Measurements from ENCODE around the gene ITPRID2.
A peak's percentile ranks its signal among the peaks of the same experiment; 100 is the strongest.

Gene ITPRID2

GRCh38 chr2:181882246-181883020 is 9.1 kb upstream of the ITPRID2 start:
- no peak for DNase-seq

- DNase-seq = no peak
Observed at GRCh38 chr2:181884601-181885000, 6.9 kb upstream of the ITPRID2 start.

- no peak for DNase-seq
Observed at GRCh38 chr2:181885096-181885495, 6.4 kb upstream of the ITPRID2 start.

GRCh38 chr2:181886192-181886591 is 5.3 kb upstream of the ITPRID2 start:
- DNase-seq = no peak

- no peak for DNase-seq
Observed at GRCh38 chr2:181887045-181887444, 4.5 kb upstream of the ITPRID2 start.

- no peak for DNase-seq
Observed at GRCh38 chr2:181889776-181890175, 1.8 kb upstream of the ITPRID2 start.

GRCh38 chr2:181890271-181890670 is 1.3 kb upstream of the ITPRID2 start:
- DNase-seq = no peak

- DNase-seq = peak; percentile 73
Observed at GRCh38 chr2:181891966-181892798, 652 bp downstream of the ITPRID2 start.

DNA sequence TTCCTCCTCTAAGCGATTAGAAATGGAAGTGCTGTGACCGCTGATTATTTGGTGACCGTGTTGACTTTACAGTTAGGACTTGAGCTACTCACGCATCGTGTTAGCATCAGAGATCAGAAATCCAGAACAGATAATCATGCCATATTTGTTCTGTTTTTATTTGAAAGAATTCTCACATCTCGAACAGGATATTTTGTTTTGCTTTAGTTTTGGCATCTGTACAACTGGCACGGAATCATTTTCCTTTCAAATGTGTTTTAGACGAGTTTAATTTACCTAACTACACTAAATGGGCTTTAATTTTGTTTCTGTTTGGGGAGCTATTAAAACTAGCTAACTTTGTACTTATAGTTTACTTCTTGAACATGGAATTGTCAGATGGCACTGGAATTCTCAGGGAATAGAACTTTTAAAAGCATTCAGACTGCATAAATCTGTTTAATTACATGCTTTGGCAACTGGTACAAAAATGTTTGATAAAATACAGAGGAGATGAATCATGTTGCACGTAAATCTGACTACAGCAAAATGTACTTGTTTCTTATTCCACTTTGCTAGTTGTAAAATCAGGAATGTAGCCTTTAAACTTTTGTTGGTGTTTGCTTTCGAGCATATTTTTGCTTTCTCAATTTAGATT is 1.4 kb downstream of the ITPRID2 start:
- no peak for DNase-seq

- DNase-seq = no peak
Observed at GRCh38 chr2:181894381-181894780, 2.9 kb downstream of the ITPRID2 start.

DNA sequence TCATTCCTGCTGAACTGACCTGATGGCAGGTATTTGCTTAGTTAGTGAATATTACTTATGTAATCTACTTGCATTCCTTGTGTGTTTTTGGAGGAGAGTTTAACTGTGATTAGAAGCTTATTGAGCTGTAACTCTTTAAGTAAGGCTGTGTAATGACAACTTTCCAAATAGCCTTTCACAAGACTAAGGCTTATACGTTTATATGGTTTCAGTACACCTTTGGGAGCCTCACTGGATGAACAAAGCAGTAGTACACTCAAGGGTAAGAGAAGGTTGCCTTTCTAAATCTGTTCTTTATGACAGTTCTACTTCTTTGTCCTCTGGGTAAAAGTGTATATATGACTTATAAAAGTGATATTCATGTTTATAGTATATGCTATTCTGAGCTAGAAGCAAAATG is 4.3 kb downstream of the ITPRID2 start:
- no peak for DNase-seq

- no peak for DNase-seq
Observed at GRCh38 chr2:181896286-181896685, 4.8 kb downstream of the ITPRID2 start.

GRCh38 chr2:181900007-181900651 is 8.6 kb downstream of the ITPRID2 start:
- no peak for DNase-seq

DNA sequence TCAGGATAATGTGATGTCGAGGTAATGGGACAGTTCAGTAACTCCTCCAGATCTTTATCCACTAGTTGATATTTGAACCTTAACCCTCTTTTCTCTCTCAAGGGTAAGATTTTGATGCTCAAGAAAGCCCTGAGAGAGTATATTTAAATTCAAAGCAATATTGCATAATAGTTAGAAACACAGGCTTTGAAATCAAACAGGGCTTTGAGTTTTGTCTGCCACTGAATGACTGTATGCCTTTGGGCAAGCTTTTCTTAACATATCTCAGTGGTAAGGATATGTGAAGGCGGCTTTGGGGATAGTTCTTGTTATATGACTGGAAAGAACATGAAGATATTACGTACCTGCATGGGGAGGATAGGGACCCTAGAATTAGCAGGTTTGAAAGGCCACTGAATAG is 11.1 kb downstream of the ITPRID2 start:
- DNase-seq = no peak

GRCh38 chr2:181904022-181904632 is 12.6 kb downstream of the ITPRID2 start:
- DNase-seq = no peak

DNA sequence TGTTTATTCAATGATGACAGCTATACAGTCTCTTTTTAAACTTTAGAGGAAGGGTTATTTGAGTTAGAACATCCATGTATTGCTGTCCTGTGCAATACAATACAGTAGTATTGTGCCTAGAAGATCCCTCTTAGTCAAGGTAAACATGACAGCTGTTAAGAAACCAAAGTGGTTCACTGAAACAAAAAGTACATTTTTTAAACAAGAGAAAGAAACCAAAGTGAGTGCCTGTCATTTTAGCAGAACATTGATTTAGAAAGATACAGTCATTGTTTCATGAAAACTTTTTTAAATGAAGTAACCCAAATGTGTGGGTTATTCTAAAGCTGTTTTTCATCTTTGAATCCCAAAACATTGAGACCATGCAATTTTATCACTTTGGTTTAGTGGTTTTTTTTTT is 15.5 kb downstream of the ITPRID2 start:
- DNase-seq = no peak

DNA sequence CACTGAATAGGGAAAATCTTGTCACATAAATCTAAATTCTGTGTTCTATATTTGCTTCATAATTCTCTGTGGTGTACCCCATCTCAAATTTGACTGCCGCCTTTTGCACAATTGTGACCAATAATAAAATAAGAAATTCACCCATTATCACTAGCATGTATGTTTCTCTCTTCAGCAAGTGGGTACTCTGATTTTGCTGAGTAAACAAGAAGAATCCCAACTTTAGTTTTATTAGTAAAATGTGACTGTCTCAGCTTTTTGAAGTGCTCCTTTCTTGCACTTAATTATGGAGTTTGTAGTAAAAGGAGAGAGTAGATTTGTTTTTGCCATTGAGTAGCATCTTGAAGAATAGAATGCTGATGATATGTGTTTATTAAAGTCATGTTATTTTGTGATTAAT is 16.1 kb downstream of the ITPRID2 start:
- no peak for DNase-seq

DNA sequence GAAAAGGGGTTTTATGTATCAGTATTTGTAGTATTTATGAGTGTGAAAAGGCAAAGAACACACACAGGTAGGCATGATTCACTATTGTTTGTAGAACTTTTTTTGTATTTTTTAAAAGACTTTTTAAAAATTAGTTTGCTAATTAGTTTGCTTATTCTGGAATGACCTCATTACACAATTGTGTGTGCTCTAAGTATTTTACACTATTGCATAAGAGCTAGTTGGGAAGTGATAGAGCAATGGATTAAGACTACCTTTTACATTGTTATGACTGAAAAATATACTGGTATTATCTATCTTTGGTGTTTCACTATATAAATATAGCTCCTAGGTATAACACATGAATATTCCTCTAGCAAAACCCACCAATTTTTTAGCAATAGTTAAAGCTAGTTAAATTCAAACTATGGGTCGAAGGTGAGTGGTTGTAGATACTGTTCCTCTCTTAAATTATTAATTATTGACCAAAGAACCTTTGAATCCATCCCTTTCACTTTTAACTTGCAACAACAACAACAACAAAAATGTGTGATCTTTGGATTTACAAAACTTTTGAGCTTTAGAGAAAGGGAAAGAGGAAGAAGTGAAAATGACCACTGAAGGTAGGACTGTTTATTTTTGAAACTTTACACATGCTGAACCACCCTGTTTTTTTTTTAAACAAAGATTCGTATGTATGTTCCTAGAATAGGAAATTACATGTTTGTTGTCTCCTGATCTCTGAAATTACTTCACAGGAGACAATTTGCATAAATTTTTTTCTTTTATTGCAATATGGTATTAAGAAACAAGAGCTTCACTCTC is 18.7 kb downstream of the ITPRID2 start:
- DNase-seq = no peak

DNA sequence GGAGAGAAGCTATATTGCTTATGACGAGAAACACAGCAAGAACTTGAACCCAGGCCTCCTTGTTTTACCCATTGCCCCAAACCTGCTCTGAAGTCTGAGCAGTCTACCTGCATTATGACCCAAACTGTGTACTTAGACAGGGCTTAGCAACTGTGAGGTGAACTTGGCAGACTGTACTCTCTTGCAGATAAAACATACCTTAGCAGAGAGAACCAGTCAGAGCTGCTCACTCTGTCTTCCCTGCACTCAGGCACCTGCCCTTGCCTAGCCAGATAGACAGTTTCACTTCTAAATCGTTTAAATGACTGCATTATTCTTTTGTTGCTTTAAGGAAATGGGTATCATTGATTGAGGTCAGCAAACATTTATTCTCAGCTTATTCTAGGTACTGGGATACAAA is 20.3 kb downstream of the ITPRID2 start:
- no peak for DNase-seq

- DNase-seq = no peak
Observed at GRCh38 chr2:181915102-181915501, 23.6 kb downstream of the ITPRID2 start.

GRCh38 chr2:181916726-181917718 is 25.5 kb downstream of the ITPRID2 start:
- DNase-seq = no peak

Measured in NCI-H526 treated with DMSO at 0.1 percent for 48 hours (cell line).